ENCODE results near the gene BCO1. TPM values are rescaled to one million over a fixed set of nuclear protein-coding genes. Genes with fewer than 3 reads are reported as not detected.

BCO1 gene
- total and polyA plus RNA-seq, 7 donors, result 0.10 TPM; not detected in 5

- peak overlapping the region; percentile 95 for H3K27ac ChIP-seq
- no peaks in the 10 kb centered on the region for H3K27me3 ChIP-seq (ENCODE audit: insufficient read depth in 3 of 3, low read length in 2 of 3)
- H3K4me3 ChIP-seq, result peak overlapping the region; percentile 98
- peaks cover 13% of the 10 kb centered on the region for H3K4me1 ChIP-seq
- H3K36me3 ChIP-seq (ENCODE audit: insufficient read depth in 1 of 2, low read depth in 1 of 2), result no peaks in the 10 kb centered on the region
- DNase-seq, result no peak
- no peaks in the 10 kb centered on the region for H3K9me3 ChIP-seq
- WGBS, 3 donors, result 2 to 5% (median 4%) methylated on average over 16 of the region's 16 CpGs
- no peak for TF ChIP-seq CTCF (IDR thresholded peaks at IDR 0.05)
- intact Hi-C loops (cut with DNase I), result loop anchor here (5.0 to 10.0 kb wide), 2 partner anchors 107 to 219 kb away; partner anchors contain the start of gene GCSH (in 2 of the 2)
- no peak for ATAC-seq
Measured at GRCh38 chr16:81313701-81314602, 75.5 kb downstream of the BCO1 start.

- intact Hi-C loops (cut with DNase I), result loop anchor here (5.0 to 10.0 kb wide), 2 partner anchors 107 to 220 kb away; partner anchors contain the start of gene GCSH (in 2 of the 2)
- Histone ChIP-seq H3K4me3 (peak within 1 kb of the TSS; percentile 98), H3K9me3 (no peaks in the 10 kb centered on the region), H3K27ac (peak within 1 kb of the TSS; percentile 95), H3K27me3 (ENCODE audit: insufficient read depth in 3 of 3, low read length in 2 of 3) (no peaks in the 10 kb centered on the region), H3K36me3 (ENCODE audit: insufficient read depth in 1 of 2, low read depth in 1 of 2) (no peaks in the 10 kb centered on the region), H3K4me1 (peaks cover 20% of the 10 kb centered on the region)
- TF ChIP-seq CTCF (IDR thresholded peaks at IDR 0.05), result no peak
- DNase-seq (peak; percentile 95 to 96), ATAC-seq (peak; percentile 98 to 99 (median 98))
- WGBS, 3 donors, result 0% methylated on average over 53 to 75 of the region's 75 CpGs
Measured at GRCh38 chr16:81314603-81315270, 76.2 kb downstream of the BCO1 start, which contains the start of gene GAN. Gene GAN, plus strand, starts transcription at chr16:81314962. Its CDS starts 152 bp downstream, at chr16:81315114.

GRCh38 chr16:81315271-81316175 is 77.0 kb downstream of the BCO1 start:
- Histone ChIP-seq H3K36me3 (ENCODE audit: insufficient read depth in 1 of 2, low read depth in 1 of 2) (no peaks in the 10 kb centered on the region), H3K4me3 (peak overlapping the region; percentile 98), H3K27me3 (ENCODE audit: insufficient read depth in 3 of 3, low read length in 2 of 3) (no peaks in the 10 kb centered on the region), H3K4me1 (peaks cover 28% of the 10 kb centered on the region), H3K27ac (peak overlapping the region; percentile 95), H3K9me3 (no peaks in the 10 kb centered on the region)
- ATAC-seq (peak; percentile 49 to 66 (median 56)), DNase-seq (peak; percentile 64 to 72)
- TF ChIP-seq CTCF (IDR thresholded peaks at IDR 0.05), result no peak
- intact Hi-C loops (cut with DNase I), result loop anchor here (5.0 to 10.0 kb wide), 2 partner anchors 108 to 221 kb away; partner anchors contain the start of gene GCSH (in 2 of the 2)
- 0 to 1% (median 1%) methylated on average over 32 to 88 of the region's 88 CpGs for WGBS, 3 donors

- Histone ChIP-seq H3K4me1 (peaks cover 33% of the 10 kb centered on the region), H3K27ac (peak overlapping the region; percentile 95), H3K36me3 (ENCODE audit: insufficient read depth in 1 of 2, low read depth in 1 of 2) (no peaks in the 10 kb centered on the region), H3K4me3 (peak overlapping the region; percentile 98), H3K9me3 (no peaks in the 10 kb centered on the region), H3K27me3 (ENCODE audit: insufficient read depth in 3 of 3, low read length in 2 of 3) (no peaks in the 10 kb centered on the region)
- ATAC-seq (no peak), DNase-seq (no peak)
- intact Hi-C loops (cut with DNase I), result loop anchor here (5.0 to 10.0 kb wide), 2 partner anchors 109 to 221 kb away; partner anchors contain the start of gene GCSH (in 2 of the 2)
- WGBS, 3 donors, result 87 to 91% (median 87%) methylated on average over 5 of the region's 5 CpGs
- TF ChIP-seq CTCF (IDR thresholded peaks at IDR 0.05), result no peak
Measured at GRCh38 chr16:81316176-81316496, 77.6 kb downstream of the BCO1 start.
